A673 (cell line): Measurements from ENCODE around the gene ZNF580. TPM values are rescaled to one million over a fixed set of nuclear protein-coding genes. Genes with fewer than 3 reads are reported as not detected.

Experiments used
- BruUV-seq: library from RNA; stranded (reverse); fragments of 400-500 nt; replicated peaks from 2 replicates; lab custom pipeline; 2021; lab: Mats Ljungman, UMichigan
- CTCF ChIA-PET: fragments of 300-600 bp; sonication (Branson Sonifier 250); formaldehyde crosslinking; loops from one replicate; lab custom pipeline; 2022; ENCODE audit warnings: antibody characterized with exemption; lab: Charles Lee
- POLR2A ChIA-PET: fragments of 300-600 bp; sonication (Branson Sonifier 250); formaldehyde crosslinking; loops from one replicate; lab custom pipeline; 2022; ENCODE audit warnings: antibody characterized with exemption; ENCODE audit not compliant: low non-redundant PET; lab: Charles Lee
- DNase-seq: peaks from one replicate; pipeline ENCODE4 v3.0.0-alpha.2; 2015; ENCODE audit warnings: low spot score
- H3K27ac ChIP-seq: fragments of 200-600 bp; sonication (generic); 2 replicates; pipeline ENCODE4 v1.5.1; 2016; ENCODE audit warnings: mixed run types, low read depth, mild to moderate bottlenecking, mixed read lengths, antibody characterized with exemption, low read length; ENCODE audit not compliant: poor library complexity, severe bottlenecking
- H3K27me3 ChIP-seq: fragments of 200-600 bp; sonication (generic); replicated peaks from 2 replicates; pipeline ENCODE4 v1.6.1; 2017; ENCODE audit warnings: mixed run types, low read depth, mild to moderate bottlenecking, mixed read lengths, antibody characterized with exemption, low read length; ENCODE audit not compliant: insufficient read depth, poor library complexity
- H3K36me3 ChIP-seq: fragments of 200-600 bp; sonication (generic); 2 replicates; pipeline ENCODE4 v1.6.1; 2016; ENCODE audit warnings: mixed run types, mild to moderate bottlenecking, mixed read lengths, antibody characterized with exemption, low read length; ENCODE audit not compliant: insufficient read depth, poor library complexity, severe bottlenecking
- H3K4me1 ChIP-seq: fragments of 200-600 bp; sonication (generic); 2 replicates; pipeline ENCODE4 v1.6.1; 2017; ENCODE audit warnings: mixed run types, mild to moderate bottlenecking, mixed read lengths, antibody characterized with exemption, low read length; ENCODE audit not compliant: insufficient read depth, poor library complexity, severe bottlenecking
- H3K4me3 ChIP-seq: fragments of 200-600 bp; sonication (generic); 2 replicates; pipeline ENCODE4 v1.5.1; 2016; ENCODE audit warnings: low read depth, mixed run types, mild to moderate bottlenecking, mixed read lengths, low read length; ENCODE audit not compliant: poor library complexity, severe bottlenecking
- H3K9me3 ChIP-seq: fragments of 200-600 bp; sonication (generic); 2 replicates; pipeline ENCODE4 v1.6.1; 2016; ENCODE audit warnings: mixed run types, low read depth, mild to moderate bottlenecking, mixed read lengths, antibody characterized with exemption, low read length; ENCODE audit not compliant: poor library complexity, severe bottlenecking
- EZH2 ChIP-seq: fragments of 200-600 bp; sonication (generic); IDR thresholded peaks from 2 replicates; pipeline ENCODE4 v1.6.1; 2017; ENCODE audit warnings: borderline replicate concordance, low read depth, mild to moderate bottlenecking, mixed read lengths, antibody characterized with exemption, low read length; ENCODE audit not compliant: poor library complexity, severe bottlenecking
- intact Hi-C: fragments of 100-400 bp; cut with micrococcal nuclease; formaldehyde crosslinking; loops from one replicate; pipeline ENCODE4 v1.10.0; 2022; ENCODE audit not compliant: unreplicated experiment
- total RNA-seq: library from RNA; stranded (reverse); gene quantifications from 2 replicates; pipeline ENCODE4 v1.2.3, GENCODE V29; 2021
- TF ChIP-seq, protein P1 (sequence below): fragments of 300-800, 200-600 bp; sonication (generic); conservative IDR thresholded peaks from 2 replicates; pipeline ENCODE4 v1.5.1; 2017; ENCODE audit warnings: low read depth, mild to moderate bottlenecking, antibody characterized with exemption, low read length, moderate library complexity, mixed read lengths

The ZNF580 gene
- total RNA-seq, 1 experiment from 2014 or later, result 49.1 TPM

DNA sequence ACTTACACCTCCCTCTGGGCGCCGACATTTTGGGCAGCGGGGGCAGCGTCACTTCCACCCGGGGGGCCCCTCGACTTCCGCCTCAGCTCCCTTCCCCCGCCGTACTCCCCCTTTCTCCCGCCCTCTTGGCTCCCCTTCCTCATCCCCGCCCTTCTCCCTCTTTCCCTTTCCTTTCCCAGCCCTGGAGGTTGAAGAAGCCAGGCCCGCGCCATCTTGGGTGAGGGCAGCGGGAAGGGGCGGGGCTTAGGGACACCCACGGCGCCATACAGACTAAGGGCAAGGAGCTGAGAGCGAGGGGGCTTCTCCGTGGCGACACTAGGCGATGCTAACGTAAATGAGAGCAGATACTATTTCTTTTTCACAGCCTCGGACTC lies 41.3 kb upstream of the ZNF580 start, which contains the start of gene FIZ1:
TSS of gene FIZ1 (minus strand) at position 50 of the 374 bp plus-strand sequence. CDS start 1,652 bp downstream, outside the sequence.
- no TSS peak for BruUV-seq
- intact Hi-C loops, result no loop called here
- no peaks in the 10 kb centered on the region for H3K9me3 ChIP-seq
- no peak for TF ChIP-seq EZH2
- TF ChIP-seq, protein P1, sequence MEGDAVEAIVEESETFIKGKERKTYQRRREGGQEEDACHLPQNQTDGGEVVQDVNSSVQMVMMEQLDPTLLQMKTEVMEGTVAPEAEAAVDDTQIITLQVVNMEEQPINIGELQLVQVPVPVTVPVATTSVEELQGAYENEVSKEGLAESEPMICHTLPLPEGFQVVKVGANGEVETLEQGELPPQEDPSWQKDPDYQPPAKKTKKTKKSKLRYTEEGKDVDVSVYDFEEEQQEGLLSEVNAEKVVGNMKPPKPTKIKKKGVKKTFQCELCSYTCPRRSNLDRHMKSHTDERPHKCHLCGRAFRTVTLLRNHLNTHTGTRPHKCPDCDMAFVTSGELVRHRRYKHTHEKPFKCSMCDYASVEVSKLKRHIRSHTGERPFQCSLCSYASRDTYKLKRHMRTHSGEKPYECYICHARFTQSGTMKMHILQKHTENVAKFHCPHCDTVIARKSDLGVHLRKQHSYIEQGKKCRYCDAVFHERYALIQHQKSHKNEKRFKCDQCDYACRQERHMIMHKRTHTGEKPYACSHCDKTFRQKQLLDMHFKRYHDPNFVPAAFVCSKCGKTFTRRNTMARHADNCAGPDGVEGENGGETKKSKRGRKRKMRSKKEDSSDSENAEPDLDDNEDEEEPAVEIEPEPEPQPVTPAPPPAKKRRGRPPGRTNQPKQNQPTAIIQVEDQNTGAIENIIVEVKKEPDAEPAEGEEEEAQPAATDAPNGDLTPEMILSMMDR, result no peak
- peaks cover 27% of the 10 kb centered on the region for H3K36me3 ChIP-seq
- peaks cover 17% of the 10 kb centered on the region for H3K4me1 ChIP-seq
- POLR2A ChIA-PET, result interaction anchor here (0.6 kb wide), 3 partner anchors 18 to 252 kb away, joined by 3 to 4 read pairs (median 3); partner anchors contain the start of gene ZNF579
- H3K4me3 ChIP-seq, result peak within 1 kb of the TSS; percentile 66
- H3K27ac ChIP-seq, result peak within 1 kb of the TSS; percentile 100
- no peaks in the 10 kb centered on the region for H3K27me3 ChIP-seq
- peak; percentile 100 for DNase-seq
- CTCF ChIA-PET, result interaction anchor here (0.5 to 1.2 kb wide), 3 partner anchors 11 to 85 kb away, joined by 3 to 5 read pairs (median 4); no protein-coding TSS in a partner anchor

DNA sequence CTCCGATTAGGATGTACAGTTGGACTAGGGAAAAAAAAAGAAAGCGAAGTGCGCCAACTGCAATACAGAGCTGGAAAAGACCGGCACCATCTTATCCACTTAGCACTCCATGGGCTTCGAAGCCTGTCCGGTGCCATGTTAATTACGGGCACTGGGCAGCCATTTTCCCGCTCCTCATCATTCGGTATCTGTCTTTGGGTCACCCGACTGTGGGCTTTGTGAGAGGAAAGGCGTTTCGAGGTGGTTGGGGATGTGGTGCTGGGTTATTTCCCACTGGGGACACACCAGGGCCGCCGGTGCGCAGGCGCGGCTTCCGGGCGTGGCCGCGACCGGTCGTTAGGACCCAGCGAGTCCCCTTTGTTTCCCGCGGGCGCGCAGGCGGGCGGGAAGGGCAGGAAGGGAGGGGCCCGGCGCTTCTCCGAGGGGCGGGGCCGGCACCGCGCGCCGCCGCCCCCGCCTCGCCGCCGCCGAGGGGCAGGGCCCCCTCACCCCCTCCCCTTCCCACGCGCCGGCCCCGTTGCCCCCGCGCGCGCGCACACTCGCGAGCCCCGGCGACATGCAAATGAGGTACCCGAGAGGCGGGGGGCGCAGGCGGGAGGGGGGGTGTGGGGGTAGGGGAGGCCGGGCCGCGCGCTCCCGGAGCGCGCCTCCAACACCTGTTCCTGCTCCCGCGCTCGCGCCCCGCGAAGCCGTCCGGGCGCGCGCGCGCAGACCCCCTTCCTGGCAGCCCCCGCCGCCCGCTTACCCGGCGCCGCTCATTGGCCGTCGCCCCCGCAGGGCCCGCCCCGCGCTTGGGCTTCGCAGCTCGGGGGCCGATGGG lies 40.8 kb upstream of the ZNF580 start, which contains the start of gene ZNF524:
TSS of gene ZNF524 (plus strand) at position 447 of the 820 bp plus-strand sequence. CDS start 1,825 bp downstream, outside the sequence.
- Histone ChIP-seq H3K36me3 (peaks cover 23% of the 10 kb centered on the region), H3K4me3 (peak within 1 kb of the TSS; percentile 66), H3K9me3 (no peaks in the 10 kb centered on the region), H3K27ac (peak within 1 kb of the TSS; percentile 100), H3K4me1 (peaks cover 21% of the 10 kb centered on the region), H3K27me3 (no peaks in the 10 kb centered on the region)
- no TSS peak for BruUV-seq
- CTCF ChIA-PET, result interaction anchor here (0.7 to 1.2 kb wide), 3 partner anchors 12 to 33 kb away, joined by 3 to 7 read pairs (median 5); no protein-coding TSS in a partner anchor
- no peak for TF ChIP-seq EZH2
- TF ChIP-seq, protein P1, result no peak
- POLR2A ChIA-PET, result no interaction called here
- intact Hi-C loops, result loop anchor here (5.0 kb wide), 1 partner anchor 193 kb away; the partner anchor contains the start of gene UBE2S
- DNase-seq, result peak; percentile 94

DNA sequence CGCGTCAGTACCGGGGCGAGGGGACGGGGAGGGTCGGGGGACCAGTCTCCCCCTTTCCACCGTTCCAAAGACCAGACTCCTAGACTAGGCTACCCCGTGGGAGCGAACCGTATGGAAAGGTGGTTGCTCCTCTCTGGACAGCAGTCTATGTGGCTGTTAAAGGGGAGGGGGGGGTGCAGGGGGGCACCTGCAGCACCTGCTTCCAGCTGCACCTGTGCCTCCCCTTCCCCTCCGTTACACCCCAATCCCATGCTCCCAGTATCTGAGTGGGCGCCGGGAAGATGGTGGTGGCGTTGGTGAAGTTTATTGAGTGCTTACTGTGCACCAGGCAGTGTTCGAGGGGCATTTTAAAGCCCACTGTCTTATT lies 40.2 kb upstream of the ZNF580 start:
- TF ChIP-seq, protein P1, result no peak
- TF ChIP-seq EZH2, result no peak
- Histone ChIP-seq H3K9me3 (no peaks in the 10 kb centered on the region), H3K4me1 (peaks cover 21% of the 10 kb centered on the region), H3K36me3 (peaks cover 17% of the 10 kb centered on the region), H3K4me3 (peak overlapping the region; percentile 66), H3K27ac (peak overlapping the region; percentile 100), H3K27me3 (no peaks in the 10 kb centered on the region)
- CTCF ChIA-PET, result interaction anchor here (0.7 kb wide), 1 partner anchor 17 kb away, joined by 7 read pairs; no protein-coding TSS in a partner anchor
- TSS peak; percentile 63 for BruUV-seq
- intact Hi-C loops, result loop anchor here (5.0 kb wide), 1 partner anchor 193 kb away; the partner anchor contains the start of gene UBE2S
- POLR2A ChIA-PET, result no interaction called here
- no peak for DNase-seq
